Breast epithelium (tissue), 3 donors: ENCODE results near the gene GPATCH2.

ENCODE experiments used
- CTCF ChIP-seq, 3 donors: fragments of 450-650 bp; IDR thresholded peaks; one replicate each; pipeline ENCODE4 v1.5.1; 2016 to 2017; ENCODE audit warnings: antibody characterized with exemption in 3 of 3, mild to moderate bottlenecking in 3 of 3, moderate library complexity in 3 of 3
- POLR2A ChIP-seq: fragments of 450-650 bp; IDR thresholded peaks from one replicate; pipeline ENCODE4 v1.6.1; 2016; ENCODE audit warnings: antibody characterized with exemption, mild to moderate bottlenecking, moderate library complexity
- POLR2AphosphoS5 ChIP-seq, 3 donors: sonication (generic); formaldehyde crosslinking; IDR thresholded peaks; one replicate each; pipeline ENCODE4 v1.6.1; 2017; ENCODE audit warnings: antibody characterized with exemption in 3 of 3

GRCh38 chr1:217431395-217431794, 199.5 kb downstream of the GPATCH2 start:
- TF ChIP-seq POLR2AphosphoS5 (IDR thresholded peaks at IDR 0.05): no peak
- no peak for TF ChIP-seq CTCF (IDR thresholded peaks at IDR 0.05)
- no peak for TF ChIP-seq POLR2A
